Dedifferentiated amniotic fluid mesenchymal stem cell (primary cell): ENCODE measurements around the gene CDC45.

Source experiments
- DNase-seq: peaks from one replicate; pipeline ENCODE4 v3.0.0-alpha.2; 2016; ENCODE audit errors: extremely low spot score

Gene CDC45

DNA sequence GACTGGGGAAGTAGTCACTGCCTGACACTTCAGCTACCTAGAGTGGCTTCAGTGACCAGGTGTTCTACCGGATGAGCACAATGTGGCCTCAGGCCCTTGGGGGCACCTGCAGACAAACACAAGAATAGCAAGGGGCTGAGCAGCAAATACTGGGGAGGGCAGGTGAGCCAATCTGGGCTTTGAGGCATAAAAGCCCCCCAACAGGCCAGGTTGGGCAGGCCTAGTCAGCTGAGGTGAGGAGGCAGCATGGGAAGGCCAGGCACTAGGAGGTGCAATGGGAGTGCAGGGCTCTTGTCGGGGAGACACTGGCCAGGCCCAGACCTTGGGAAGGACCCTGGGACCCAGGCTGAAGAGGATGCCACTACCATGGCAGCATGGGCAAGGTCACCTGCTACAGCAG lies 9.7 kb upstream of the CDC45 start:
- no peak for DNase-seq

DNA sequence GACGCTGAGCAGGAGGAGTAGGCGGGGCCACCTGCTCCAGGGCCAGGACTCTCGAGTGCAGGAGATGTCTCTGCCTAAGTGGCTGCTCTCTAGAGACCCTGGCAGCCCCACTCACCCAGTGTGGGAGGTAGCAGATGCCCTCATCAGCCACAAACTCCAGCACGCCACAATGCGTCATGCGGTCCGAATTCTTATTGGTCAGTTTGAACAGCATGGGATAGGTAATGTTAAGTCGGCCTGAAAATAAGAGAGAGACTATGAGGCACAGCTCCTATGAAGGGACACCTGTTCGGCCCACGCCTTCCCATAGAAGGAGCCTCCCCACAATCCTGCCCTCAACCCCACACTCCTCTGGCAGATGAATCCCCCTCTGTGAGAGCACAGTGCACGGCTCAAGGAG lies 8.1 kb upstream of the CDC45 start:
- DNase-seq = no peak

DNA sequence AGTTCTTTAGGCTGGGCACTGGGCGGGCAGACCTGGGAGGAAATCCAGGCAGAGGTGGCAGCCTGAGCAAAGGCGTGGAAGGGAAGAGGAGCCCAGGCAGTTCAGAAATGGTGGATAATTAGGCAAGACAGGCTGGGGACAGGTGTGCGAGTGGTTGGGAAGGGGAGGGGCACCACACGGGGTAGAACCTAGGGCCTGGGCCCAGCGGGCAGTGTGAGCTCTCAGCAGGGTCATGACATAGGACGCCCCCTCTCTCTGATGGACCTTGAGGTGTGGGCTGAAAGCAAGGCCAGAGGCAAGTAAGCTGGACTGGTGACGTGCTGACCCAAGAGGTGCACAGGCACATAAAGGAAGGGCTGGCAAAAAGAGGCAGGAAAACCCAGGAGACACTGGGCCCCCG lies 7.5 kb upstream of the CDC45 start:
- DNase-seq = no peak

DNA sequence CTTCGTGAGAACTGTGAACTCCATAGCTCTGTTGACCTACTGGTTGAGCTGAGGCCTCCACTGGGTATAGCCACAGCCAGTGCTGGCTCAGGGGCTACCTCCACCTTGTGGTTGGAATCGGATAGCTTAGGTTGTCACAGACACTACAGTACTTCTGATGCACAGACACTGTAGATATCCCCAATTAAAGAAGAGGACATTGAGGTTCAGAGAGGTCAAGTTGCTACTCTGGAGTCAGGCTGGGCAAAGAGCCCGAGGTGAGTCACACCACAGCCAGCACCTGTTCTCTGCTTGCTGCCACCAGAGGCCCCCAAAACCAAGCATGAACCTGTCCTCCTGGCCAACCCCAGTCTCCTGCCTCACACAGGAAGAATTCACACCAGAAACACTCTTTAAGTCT lies 6.1 kb upstream of the CDC45 start:
- DNase-seq = no peak

DNA sequence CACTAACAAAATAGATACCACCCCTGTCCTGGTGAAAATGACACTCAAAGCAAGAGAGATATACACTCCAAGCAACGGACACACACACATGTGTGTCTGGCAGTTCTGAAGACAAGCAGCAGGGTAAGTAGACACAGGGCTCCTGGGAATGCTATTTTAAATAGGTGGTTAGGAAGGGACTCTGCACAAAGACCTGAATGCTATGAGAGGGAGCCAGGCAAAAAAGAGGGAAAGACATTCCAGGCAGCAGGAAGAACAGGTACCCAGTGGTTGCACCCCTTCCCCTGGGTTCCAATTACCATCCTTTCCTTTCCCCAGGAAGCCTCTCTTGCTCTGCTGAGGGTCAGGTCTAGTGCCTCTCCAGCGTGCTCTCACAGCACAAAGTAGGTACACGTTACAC lies 3.7 kb upstream of the CDC45 start:
- no peak for DNase-seq

DNA sequence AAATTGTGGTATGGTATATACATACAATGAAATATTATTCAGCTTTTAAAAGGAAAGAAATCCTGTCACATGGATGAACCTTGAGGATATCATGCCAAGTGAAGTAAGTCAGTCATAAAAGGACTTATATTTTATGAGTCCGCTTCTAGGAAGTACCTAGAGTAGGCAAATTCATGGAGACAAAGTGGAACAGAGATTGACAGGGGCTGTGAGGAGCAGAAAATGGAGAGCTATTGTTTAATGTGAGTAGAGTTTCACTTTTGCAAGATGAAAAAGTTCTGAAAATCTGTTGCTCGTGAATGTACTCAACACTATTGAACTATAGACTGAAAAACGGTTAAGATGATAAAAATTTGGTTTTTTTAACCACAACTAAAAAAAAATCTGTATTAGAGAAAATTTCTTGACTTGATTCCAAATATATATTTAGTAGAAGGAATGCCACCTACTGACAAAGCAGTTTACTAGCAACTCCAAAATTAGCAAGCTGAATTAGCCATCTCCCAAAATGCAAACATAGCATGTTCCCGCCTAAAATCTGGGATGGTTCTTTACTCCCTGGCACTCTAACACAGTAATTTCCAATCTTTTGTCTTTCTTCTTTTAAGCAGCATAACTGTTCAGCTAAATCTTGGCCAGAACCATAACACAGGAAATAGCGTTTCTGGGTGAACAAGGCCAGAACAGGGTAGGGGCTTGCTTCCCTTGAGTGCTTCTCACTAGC lies 2.2 kb upstream of the CDC45 start:
- DNase-seq = no peak

DNA sequence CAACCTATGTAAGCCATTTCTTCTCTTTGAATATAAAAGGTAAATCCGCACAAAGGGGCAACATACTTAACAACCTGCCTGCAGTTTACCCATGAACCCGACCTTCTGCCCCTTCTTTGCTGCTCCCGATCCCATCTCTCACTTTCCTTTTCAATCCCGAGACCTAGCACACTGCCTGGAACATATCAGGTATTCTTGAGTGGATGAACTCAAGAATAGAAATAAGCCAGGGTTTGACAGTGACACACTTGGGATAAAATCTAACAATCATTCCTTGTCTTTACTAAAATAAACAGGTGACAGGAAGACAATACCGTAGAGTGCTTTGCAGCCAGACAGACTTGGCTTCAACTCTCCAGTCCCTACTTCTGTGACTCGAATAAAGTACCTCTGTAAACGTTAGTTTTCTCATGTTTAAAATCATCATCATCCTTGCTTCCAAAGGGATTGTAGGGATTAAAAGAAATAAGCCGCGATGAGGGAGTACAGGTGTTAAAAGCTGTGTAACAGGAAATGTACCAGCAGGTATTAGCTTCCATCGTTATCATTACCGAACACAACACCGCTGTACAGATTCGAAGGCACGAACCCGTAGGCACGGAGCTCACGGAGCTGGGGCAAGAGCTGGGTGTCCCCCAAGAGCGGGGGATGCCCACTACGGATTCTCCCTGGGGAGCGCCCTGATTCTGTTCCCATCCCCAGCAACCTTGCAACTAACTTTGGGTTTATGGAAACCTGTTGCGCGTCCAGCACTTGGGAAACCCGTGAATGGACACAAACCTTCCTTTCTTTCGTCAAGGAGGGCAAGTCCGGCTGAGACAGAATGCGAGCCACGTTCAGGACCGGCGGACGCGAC lies 1.4 kb upstream of the CDC45 start:
- no peak for DNase-seq

DNA sequence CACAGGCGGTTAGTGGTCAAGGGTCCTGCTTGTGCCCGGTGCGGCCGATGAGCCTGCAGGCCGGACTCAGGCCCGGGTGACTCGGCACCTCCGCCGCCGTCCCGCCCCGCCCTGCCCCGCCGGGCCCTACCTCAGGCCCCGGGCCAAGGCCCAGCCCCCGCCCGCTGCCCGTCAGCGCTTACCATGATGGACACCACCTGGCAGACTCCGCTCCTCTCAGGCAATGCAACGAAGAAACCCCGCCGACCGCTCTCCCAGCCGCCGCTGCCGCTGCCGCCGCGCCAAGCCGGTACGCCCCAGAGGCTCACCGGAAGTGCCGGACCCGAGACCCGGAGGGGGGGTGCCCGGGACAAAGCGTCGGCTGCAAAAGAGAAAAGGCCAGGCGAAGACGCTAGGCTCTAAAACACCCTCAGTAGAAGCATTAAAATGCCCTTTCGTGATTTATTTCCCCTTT lies 792 bp upstream of the CDC45 start, which contains the start of gene UFD1:
TSS of gene UFD1 (minus strand) at position 293 of the 454 bp plus-strand sequence. CDS start at position 185, 108 bp downstream.
- DNase-seq = peak; percentile 77

DNA sequence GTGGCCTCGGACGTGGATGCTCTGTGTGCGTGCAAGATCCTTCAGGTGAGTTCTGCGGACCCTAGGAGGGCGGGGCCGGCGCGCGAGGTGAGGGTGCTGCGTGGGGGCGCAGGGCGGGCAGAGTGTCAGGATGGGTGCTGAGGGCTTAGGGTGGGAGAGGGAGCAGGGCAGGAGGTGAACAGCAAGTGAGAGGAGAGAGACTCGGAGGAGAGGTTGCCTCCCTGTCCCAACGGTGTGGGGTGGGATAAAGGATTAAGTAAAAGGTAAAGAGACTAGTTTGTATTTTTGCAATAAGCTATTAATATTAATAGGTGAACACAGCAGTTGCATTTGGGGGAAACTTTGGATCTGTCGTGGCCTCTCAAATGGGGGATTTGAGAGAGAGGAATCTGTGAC lies 451 bp downstream of the CDC45 start:
- no peak for DNase-seq

DNA sequence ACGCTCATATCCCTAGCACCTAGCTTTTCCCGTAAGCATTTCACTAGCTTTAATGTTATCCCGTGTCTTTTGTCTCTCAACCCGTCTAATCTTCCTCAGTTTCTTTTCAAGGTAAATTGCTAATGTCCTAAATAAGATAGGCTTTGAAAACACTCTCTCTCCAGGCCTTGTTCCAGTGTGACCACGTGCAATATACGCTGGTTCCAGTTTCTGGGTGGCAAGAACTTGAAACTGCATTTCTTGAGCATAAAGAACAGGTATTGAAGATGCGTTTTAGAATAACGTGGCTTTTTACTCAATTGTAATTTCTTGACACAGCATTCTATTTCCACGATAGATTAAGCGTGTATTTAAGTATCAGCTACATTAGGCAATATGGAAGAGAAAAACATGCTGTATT lies 1.1 kb downstream of the CDC45 start:
- DNase-seq = no peak

DNA sequence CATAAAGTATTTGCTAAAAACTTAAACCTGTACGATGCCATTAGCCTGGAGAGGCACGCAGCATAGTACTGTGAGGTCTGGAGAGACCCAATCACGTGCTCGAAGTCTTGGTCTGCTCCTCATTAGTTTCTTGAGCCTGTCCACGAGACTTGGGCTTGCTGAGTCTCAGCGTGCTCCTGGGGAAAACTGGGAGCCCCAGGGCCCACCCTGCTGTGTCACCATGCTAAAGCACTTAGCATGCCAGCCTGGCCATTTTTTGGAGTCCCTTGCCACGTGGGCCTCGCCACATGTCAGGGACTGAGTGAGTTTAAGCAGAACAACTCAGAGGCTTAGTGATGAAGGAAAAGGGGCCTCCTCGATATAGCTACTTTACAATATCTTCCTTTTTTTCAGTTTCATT lies 2.6 kb downstream of the CDC45 start:
- no peak for DNase-seq

DNA sequence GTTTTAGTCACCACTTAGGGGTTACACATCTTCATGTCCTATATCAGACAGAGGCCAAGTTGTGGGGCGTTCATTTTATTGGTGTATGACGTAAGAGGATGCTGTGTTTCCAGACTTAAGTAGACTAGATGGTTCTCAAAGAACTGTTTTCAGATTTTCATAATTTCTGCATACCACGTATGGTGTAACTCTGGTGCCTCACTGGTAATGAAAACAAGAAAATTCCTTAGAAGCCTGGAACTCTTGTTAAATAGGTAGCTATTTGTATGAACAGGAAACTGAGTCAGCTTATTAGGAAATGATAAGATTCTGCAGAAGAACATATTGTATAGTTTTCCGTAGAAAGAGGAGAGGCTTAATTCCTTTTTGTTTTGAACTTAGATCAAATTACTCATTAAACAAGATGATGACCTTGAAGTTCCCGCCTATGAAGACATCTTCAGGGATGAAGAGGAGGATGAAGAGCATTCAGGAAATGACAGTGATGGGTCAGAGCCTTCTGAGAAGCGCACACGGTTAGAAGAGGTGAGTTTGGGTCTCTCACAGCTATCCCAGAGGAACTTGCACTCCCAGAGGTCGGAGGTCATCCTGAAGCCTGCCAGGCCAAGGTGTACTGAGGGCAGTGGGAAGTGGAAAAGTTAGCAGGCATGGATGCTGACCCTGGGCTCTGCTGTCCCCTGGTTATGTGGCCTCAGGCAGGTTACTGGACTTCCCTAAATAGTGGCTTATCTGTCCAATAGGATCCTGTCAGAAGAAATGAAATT lies 3.9 kb downstream of the CDC45 start:
- DNase-seq = no peak

DNA sequence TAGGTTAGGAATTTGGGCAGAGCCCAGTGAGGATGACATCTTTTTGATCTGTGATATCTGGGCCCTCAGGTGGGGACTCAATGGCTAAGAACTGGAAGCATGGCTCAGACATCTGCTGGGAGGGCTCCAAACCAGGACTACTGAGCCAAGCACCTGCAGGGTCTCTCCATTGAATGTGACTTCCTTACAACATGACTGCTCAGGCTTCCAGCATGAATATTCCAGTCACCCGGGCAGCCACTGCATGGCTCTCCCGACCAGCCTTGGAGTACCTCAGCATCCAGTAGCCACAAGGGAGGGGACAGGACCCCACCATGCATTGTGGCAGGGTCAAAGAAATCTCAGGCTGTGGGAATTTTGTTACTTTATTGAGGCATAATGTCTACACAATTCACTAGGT lies 8.6 kb downstream of the CDC45 start:
- no peak for DNase-seq

DNA sequence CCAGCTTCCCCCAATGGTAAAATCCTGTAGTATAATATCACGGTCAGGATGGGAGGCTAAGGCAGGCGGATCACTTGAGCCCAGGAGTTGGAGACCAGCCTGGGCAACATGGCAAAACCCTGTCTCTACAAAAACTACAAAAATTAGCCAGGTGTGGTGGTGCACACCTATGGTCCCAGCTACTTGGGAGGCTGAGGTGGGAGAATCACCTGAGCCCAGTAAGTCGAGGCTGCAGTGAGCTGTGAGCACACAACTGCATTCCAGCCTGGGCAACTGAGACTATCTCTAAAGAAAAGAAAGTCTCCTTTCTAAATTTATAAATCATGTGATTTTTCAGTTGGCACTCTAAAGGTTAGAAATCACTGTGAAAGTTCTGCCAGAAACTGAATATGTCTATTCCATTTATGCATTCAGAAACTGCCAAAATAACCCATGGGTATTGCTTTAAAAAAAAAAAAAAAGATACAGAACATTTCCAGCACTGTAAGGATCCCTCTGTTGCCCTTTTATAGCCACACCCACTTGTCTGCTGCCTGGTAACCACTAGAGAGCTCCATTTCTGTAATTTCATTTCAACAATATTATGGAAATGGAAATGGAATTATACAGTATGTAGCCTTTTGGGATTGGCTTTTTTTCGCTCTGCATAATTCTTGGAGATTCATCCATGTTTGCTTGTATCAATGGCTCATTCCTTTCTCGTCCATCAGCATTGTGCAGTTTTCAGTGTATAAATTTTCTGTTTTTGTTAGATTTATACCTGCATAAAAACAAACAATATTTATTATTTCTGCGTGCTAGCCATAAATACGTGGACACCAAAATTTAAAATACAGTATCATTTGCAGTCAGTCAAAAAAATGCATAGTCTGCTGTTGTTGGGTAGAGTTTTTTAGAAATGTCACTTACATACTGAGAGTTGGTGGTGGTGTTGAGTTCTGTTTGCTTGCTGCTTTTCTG lies 9.4 kb downstream of the CDC45 start:
- peak; percentile 46 for DNase-seq

DNA sequence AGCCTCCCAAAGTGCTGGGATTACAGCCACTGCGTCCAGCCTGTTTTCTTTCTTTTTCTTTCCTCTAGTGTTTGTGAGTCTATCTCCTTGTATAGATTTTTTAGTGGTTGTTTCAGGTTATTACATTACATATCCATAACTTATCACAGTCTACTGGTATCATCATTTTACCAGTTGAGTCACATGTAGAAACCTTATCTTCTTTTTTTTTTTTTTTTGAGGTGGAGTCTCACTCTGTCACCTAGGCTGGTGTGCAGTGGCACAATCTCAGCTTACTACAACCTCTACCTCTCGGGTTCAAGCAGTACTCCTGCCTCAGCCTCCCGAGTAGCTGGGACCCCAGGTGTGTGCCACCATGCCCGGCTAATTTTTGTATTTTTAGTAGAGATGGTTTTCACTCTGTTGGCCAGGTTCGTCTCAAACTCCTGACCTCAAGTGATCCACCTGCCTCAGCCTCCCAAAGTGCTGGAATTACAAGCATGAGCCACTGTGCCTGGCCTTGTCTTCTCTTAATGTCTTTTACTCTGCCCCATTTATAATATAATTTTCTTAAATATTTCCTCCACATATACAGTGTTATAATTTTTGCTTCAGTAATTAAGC lies 11.0 kb downstream of the CDC45 start:
- DNase-seq = no peak

DNA sequence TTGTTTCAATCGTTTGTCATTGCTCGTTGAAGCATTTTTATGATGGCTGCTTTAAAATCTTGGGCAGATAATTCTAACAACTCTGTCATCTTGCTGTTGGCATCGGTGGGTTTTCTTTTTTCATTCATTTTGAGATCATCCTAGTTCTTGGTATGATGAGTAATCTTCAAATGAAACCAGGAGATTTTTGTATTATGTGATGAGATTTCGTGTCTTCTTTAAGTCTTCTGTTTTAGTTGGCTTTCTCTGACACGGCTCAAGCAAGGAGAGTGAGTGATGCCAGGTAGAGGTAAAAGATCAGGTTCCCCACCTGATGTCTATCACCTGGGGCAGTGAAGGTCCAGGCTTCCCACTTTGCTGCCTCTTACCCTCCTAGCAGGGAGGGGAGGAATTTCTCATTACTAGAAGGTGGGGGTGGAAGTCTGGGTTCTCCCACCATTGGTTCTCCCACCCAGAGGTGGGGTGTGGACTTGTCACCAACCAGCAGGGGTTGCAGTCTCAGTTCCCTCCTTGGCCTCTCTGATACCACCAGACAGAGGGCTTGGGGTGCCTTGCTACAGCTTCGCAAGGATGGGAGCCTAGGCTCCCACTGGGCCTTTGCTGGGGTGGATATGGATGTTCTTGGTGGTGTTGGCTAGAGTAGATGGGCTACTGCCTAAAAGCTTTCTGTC lies 12.9 kb downstream of the CDC45 start:
- DNase-seq = no peak

DNA sequence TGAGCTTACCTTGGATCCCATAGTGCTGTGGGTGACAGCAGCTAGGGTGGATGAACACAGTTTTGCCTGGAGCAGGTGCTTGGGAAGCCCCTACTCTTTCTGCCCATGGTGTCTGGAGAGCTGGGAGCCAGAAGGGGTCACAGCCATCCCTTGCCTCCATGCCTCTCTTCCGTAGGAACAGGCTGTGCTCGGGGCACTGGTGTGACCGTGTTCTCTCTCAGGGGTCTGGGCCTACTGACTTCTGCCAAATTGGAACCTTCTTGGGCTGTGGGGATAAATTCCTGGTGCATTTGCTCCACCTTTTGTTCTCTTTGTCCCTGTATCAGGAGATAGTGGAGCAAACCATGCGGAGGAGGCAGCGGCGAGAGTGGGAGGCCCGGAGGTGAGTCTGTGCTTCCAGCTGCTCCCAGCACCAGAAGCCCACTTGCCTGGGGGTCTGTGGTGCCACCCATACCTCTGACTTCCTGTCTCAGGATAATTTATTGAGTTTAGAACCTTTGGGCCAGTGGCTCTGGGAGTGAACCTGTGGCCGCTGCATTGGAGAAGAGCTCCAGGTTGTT lies 14.4 kb downstream of the CDC45 start:
- DNase-seq = no peak

DNA sequence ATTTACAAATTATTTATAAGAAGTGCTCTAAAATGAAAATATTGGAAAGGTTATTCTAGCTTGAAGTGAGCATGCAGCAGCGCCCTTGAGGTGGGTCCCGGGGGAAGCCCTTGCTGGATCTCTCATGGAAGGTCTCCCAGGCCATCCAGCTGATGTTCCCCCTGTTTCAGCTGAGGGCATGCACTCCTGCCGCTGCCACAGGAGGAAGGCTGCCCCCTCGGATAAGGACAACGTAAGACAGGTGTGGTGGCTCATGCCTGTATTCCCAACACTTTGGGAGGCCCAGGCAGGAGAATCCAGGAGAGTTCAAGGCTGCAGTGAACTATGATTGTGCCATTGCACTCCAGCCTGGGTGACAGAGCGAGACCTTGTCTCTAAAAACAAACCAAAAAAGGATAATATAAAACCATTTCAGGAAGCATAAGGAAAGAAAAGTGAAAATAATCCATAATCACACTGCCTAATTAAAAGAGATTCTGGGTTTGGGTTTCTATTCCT lies 15.0 kb downstream of the CDC45 start:
- DNase-seq = no peak

DNA sequence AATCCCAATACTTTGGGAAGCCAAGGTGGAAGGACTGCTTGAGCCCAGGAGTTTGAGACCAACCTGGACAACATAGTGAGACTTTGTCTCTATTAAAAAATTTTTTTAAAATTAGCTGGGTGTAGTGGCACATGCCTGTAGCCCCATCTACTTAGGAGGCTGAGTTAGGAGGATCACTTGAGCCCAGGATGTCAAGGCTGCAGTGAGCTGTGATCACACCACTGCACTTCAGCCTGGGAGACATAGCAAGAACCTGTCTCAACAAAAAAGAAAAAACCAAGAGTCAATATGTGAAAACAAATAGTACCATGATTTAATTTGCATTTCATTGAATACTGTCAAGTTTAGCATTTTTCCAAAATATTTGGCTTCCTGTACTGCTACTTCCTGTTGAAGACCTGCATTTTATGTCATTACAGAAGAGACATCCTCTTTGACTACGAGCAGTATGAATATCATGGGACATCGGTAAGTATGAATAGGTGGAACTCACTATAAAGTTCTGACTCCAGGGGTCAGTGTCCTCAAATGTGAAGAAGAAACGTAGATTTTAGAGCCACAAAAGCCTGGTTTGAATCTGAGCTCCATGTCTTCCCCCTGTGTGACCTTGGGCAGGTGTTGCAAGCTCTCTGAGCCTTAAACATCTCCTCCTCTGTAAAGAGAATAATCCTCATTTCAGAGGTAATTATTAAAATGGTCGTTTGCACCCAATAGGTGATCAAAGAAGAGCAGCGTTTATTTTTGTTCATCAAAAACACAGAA lies 16.0 kb downstream of the CDC45 start:
- no peak for DNase-seq
